ENCODE results near the gene MVP.
"Not testable (repeated sequence)": the region's sequence is repeated elsewhere in the genome, so short reads cannot be mapped to it uniquely, and the experiment has no call there.

MVP gene

DNA sequence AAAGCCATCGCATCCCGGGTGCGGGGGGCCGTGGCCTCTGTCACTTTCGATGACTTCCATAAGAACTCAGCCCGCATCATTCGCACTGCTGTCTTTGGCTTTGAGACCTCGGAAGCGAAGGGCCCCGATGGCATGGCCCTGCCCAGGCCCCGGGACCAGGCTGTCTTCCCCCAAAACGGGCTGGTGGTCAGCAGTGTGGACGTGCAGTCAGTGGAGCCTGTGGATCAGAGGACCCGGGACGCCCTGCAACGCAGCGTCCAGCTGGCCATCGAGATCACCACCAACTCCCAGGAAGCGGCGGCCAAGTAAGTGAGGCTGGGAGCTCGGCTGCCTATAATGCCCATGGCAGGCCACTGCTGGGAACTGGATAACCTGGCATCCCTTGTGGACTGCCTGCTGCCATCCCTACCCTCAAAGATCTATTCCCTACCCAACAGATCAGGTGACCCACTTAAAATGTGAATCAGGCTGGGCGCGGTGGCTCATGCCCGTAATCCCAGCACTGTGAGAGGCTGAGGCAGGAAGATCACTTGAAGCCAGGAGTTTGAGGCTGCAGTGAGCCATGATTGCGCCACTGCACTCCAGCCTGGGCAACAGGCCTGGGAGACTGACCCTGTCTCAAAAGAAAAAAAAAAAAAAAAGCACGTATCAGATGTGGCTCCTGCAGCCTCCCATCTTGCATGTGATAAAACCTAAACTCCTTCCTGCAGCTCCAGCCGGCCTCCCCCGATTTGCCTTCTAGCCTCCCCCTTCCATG is 24.5 kb downstream of the MVP start:
- no peak for DNase-seq

DNA sequence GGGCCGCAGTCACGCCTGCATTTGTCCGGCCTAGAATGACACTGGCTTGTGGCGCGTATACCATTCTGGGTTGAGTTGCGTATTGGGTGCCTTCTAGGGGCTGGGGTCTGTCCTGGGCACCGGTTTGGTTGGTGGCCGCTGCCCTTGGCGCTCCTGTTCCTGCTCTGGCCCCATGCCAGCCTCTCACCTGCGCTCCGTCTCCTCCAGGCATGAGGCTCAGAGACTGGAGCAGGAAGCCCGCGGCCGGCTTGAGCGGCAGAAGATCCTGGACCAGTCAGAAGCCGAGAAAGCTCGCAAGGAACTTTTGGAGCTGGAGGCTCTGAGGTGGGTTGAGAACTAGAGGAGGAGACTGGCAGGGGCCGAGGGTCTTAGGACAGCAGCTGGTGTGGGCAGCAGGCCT is 25.4 kb downstream of the MVP start:
- DNase-seq: no peak

DNA sequence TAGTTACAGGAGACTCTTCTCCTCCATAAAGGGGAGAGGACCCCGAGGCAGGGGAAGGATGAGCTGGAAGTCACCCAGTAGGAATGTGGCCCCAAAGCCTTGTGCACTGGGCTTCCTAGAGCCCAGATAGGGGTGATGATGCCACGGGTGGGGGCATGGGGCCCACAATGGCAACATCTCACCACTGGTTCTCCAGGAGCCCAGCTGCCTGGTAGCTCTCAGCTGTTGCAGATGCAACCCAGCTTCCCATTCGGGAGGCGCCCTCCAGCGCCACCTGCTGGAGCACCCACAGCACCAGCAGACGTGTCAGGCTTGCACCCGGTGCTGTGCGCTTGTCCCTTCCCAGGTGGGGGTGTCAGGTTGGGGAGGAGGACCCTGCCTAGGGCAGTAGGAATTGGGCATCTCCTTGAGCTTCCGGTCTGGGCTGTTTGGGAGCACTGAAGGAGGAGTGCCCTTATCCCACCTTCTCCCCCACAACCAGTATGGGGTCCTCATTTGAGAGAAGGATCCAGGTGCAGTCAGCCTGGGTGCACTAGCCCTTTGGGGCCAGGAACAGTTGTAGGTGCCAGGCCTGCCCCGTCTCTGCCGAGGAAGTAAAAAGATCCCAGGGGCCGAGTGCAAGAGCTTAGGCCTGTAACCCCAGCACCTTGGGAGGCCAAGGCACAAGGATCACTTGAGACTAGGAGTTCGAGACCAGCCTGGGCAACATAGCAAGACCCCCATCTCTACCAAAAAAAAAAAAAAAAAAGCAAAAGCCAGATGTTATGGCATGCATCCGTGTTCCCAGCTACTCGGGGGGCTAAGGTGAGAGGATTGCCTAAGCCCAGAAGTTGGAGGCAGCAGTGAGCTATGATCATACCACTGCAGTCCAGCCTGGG is 28.4 kb downstream of the MVP start:
- peak; percentile 82 for DNase-seq

DNA sequence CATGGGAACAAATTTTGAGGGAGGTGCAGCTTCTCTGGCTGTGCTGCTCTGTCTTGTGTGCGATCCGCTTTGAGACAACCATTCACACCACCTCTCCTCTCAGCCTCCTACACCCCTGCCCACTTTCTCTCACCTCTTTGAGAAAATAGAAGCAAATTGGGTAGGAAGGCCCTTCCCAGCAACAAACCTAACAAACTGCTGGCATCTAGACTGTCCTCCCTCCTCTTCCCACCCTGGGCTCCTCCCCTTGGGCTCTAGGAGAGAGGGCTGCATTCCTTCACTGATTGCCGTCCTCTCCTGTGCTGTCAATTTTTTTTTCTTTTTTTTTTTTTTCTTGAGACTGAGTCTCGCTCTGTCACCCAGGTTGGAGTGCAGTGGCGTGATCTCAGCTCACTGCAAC is 29.2 kb downstream of the MVP start:
- DNase-seq: no peak

DNA sequence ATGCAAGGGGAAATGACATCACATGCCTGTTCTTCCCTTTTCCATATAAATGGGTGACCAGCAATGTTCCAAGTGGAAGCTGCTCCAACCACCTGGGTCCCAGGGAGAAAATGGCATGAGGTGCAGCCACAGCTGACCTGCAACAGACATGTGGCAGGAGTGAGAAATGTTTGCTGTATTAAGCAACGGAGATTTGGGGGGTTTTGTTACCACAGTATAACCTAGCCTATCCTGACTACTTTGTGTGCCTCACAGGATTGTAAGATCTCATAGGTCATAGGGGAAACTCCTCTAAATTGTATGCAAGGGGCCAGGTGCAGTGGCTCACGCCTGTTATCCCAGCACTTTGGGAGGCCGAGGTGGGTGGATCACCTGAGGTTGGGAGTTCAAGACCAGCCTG is 30.7 kb downstream of the MVP start:
- no peak for DNase-seq

DNA sequence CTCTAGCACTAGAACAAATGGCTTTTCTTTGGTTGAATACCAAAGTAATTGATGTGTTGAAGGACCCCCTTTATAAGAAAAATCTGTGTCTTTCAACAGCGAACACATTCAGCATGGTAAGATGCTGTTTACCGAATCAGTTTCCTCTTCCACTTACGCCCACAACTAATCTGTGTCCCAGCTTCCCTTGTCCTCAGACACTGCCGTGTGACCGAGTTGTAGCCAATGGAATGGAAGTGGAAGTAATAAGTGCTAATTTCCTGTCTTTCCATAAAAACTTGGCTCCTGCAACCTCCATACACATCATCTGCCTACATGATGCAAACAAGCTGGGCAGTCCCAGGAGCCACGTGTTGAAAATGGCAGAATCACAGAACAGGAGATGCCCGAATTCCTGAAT is 32.4 kb downstream of the MVP start:
- DNase-seq: no peak

DNA sequence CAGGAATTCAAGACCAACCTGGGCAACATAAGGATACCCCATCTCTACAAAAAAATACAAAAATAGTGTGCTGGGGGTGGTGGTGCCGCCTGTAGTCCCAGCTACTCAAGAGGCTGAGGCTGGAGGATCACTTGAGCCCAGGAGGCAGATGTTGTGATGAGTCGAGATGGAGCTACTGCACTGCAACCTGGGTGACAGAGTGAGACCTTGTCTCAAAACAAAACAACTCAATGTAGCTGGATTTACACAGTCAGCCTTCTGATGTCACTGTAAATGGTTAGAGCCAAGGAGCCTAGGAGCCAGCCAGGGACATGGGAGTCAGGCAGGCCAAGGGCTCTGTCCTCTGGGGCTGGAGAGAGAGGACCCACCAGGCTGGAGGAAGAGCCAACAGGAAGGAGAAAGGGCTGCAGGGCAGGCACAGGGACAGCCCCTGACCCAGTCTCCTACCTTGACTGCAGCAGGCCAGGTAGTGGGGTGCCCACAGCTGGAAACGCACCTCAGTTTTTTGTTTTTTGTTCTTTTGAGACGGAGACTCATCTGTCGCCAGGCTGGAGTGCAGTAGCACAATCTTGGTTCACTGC is 34.3 kb downstream of the MVP start:
- no peak for DNase-seq

DNA sequence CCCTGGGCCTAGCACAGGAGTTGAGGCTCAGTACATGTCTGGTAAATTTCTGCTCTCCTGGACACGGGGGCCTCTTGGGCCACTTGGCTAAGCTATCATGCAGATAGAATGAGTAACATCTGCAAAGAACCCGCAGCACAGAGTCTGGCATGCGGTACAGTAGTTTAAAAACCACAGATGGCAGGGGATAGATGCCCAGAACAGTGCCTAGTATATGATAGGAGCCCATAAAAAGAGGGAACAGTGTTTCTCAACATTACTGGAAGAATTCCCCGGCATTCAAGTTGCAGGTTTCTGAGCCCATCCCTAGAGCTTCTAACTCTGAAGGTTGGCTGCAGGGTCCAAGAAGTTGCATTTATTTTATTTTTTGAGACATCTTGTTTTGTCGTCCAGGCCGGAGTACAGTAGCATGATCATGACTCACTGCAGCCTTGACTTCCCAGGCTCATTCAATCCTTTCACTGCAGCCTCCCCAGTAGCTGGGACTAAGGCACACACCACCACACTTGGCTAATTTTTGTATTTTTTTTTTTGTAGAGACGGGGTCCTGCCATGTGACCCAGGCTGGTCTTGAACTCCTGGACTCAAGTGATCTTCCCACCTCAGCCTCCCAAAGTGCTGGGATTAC is 37.0 kb downstream of the MVP start:
- no peak for DNase-seq

DNA sequence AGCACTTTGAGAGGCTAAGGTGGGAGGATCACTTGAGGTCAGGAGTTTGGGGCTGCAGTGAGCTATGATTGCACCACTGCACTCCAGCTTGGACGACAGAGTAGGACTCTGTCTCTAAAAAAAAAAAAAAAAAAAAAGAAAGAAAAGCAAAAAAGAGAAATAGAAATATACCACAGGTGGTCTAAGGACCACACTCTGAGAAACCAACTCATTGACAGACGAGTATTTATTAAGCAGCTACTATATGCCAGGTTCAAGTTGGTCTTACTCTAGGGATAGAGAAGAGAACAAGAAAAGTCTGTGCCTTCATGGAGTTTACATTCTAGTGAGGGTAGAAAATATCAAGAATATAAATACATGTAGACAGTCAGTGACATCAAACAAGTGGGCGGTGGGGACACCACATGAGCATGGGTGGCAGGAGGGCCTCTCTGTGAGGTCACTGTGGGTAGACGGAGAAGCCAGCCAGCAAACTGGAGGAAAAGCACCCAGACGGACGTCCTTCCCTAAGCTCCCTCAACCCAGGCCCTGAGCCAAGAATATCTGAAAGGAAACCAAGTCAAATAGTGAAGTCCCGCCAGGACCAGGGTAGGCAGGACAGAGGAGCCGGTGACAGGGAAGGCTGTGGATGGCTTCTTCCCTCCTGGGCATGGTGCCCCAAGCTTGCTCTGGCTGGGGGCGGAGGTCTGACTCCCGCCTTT is 38.0 kb downstream of the MVP start:
- no peak for DNase-seq

DNA sequence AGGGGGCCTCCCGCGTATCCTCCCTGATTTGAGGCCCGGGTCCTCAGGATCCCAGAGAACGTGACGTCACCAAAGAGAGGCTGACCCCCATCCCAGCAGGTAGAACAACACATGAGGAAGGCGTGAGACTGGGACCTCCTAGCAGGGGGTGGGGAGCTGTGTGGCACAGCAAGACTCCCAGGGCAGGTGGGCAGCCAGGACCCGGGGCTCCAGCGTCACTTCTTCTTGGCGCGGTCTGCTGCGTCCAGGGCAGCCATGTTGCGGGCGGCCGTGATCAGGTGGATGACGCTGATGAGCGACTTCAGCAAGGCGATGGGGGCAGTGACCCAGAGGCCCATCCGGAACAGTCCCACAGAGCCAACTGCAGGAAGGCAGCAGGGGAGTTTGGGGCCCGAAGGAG is 38.7 kb downstream of the MVP start:
- DNase-seq: no peak

DNA sequence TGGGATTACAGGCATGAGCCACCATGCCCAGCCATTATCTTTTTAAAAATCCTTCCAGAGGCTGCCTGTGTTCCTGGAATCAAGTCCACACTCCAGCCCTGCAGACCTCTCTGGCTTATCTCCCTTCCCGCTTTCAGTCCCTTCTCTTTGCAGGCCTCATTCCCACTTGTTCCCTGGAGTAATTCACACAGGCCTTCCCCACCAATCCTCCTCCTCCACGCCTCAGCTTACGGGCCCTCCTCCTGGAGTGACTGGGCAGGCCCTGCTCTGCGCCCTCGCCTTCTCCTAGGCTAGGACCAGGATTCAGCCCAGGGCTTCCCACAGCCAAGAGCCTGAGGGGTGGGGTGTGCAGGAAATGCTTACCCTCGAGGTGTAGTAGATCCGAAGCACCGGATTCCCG is 40.0 kb downstream of the MVP start:
- DNase-seq: no peak

DNA sequence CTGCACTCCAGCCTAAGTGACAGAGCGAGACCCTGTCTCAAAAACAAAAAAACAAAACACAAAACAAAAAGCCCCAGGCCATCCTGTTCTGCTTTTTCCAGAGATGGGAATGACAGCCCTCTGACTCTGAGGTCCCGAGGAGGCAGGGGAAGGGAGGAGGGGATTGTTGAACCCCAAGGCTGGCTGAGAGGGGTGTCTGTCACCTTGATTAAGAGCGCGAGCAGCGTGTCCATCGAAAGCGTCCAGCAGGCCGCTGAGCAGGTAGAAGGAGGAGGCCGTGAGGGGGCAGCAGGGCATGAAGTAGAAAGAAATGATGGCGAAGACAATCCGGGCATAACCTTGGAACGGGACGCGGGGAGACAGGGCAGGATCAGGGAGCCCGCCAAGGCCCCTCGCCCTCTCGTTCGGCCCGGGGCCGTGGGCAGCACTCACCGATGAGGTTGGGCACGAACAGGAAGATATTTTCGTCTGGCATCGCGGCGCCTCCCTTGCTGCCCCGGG is 42.2 kb downstream of the MVP start:
- no peak for DNase-seq

DNA sequence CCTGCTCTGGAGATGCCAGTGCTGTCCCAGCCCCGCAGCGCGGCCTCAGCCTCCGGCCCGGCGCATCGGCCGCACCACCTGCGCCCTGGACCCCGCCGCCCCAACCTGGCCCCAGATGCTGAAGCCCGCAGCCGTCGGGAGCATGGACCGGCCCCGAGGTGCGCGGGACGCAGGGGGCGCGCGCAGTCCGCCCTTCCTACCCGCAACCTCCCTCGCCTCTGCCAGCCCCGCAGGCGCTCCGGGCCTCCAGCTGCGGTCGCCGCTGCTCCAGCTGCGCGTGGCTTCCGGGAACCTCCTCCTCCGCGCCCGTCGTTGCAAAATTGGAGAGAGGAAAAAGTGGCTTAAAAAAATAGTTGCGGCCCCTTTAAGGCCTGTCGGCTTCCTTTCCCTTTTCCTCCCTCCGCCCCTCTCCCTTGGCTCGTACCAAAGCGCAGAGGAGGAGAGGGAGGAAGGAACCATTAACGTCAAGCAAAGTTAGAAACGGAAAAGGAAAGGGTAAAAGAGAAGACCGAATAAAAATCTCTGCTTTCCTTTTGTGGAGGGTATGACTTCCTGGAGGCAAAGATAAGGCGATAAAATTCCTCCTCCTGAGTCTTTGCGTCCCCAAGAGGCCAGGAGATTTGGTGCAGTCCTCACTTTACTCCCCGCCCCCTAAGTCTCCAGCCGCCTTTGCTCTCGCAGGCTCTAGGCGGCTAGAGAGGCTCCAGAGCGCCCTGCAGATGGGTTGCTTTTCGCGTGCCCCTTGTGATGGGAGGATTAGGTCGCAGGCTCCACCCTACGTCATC is 42.8 kb downstream of the MVP start, which contains the start of gene CDIPT:
CDIPT (minus strand) TSS at position 343 of the 785 bp plus-strand sequence. CDS start 369 bp downstream, outside the sequence.
- peak; percentile 96 for DNase-seq

DNA sequence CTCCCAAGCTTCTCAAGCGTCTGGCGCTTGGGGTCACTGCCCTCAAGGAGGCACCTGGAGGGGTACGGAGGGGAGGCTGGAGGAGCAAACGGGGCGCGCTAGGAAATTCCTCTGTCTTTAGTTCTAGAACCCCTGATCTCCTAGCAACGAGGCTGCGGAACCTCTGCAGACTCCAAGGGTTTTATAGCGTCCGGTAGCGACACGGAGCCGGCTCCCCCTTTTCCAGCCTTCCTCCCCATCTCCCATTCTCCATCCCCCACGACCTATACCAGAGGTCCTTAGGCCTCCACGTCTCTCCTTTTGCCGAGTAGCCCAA is 43.4 kb downstream of the MVP start:
- no peak for DNase-seq

DNA sequence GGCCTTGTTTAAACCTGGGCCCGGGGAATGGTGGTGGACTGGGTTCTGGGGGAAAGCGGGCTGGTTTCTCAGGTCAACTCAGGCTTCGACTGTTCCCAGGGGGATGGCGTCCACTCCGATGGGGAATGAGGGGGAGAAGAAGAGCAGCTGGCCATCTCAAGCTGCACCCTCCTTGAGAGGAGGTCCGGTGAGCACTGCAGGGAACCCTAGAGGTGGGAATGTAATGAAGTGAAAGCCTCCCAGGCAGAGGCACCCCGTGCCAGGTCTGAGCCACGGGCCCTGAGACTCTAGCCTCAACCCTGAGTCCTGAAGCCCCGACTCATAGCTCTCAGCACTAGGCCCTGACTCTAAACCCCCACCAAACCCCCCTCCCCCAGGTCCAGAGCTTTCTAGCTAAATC is 43.9 kb downstream of the MVP start:
- no peak for DNase-seq

DNA sequence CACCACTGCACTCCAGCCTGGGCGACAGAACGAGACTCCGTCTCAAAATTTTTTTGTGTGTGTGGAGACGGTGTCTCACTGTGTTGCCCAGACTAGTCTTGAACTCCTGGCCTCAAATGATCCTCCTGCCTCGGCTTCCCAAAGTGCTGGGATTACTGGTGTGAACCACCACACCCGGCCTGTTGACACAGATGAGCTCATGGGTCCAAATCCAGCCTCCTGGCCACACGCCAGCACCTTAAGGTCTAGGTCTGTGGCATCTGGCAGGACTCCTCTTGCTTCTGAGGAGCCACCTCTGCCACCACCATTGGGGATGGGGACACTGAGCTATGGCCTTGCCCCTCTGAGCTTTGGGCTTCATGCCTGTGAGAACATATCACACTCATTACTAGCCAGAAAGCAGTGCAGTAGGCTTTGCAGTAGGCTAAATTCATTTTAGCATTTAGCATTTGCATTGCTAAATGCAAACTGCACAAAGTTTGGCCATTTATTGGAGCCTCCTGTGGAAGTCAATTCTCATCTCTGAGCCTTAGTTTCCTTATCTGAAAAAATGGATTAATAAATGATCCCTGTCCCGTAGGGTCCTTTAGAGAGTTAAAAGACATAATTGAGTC is 48.2 kb downstream of the MVP start:
- DNase-seq: no peak

DNA sequence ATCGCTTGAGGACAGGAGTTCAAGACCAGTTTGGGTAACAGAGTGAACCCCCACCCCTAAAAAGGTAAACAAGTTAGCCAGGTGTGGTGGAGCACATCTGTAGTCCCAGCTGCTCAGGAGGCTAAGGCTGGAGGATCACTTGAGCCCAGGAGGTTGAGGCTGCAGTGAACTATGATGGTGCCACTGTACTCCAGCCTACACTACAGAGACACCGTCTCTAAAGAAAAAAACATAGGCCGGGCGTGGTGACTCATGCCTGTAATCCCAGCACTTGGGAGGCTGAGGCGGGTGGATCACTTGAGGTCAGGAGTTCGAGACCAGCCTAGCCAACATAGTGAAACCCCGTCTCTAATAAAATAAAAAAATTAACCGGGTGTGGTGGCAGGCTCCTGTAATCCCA is 48.8 kb downstream of the MVP start:
- not testable (repeated sequence) for DNase-seq

DNA sequence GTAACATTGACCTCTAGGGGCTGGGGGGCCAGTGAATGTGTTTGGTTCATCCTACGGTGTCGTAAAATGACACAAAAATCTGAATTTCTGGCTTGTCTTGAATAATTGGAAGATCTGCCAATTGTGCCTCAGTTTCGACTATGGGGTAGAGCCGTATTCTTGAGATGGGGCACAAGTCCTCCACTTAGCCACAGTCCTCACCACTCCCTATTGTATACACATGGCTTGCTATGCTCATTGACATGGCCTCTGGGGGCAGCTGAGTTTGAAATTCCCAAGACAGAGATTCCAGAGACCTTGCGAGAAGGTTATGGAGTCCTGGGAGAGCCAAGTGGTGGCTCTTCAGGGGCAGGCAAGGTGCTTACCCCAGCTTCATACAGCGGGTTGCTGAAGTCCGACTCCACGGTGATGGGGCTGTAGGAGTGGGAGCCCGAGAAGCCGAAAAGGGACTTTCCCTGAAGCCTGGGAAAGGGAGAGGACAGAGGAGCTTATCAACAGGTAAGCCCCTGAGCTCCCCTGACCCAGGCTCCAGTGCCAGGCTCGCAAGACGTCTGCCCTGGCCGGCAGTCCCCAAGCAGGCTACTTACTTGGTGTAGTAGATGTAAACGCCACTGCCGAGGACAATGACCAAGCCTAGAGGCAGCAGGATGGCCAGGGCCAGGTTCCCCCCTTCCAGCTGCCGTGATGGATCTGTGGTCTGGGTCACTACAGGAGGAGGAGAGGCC is 51.7 kb downstream of the MVP start:
- no peak for DNase-seq

DNA sequence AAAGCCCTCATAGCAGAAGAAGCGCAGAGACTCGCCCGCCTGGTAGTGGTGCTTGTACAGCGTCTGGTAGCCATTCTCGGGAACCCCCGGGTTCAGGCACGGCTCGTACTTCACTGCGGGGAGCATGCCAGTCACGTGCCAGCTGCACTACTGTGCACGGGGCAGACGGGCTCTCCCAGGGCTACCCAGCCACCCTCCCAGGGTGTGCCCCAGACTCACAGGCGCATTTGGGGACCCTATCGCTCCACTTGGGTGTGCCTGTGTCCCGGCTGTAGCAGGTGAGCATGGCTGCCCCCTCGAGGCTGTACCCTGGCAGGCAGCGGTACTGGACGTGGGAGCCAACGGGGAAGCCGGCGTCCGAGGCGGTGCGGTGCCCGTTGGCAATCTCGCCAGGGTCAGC is 53.1 kb downstream of the MVP start:
- DNase-seq: no peak

DNA sequence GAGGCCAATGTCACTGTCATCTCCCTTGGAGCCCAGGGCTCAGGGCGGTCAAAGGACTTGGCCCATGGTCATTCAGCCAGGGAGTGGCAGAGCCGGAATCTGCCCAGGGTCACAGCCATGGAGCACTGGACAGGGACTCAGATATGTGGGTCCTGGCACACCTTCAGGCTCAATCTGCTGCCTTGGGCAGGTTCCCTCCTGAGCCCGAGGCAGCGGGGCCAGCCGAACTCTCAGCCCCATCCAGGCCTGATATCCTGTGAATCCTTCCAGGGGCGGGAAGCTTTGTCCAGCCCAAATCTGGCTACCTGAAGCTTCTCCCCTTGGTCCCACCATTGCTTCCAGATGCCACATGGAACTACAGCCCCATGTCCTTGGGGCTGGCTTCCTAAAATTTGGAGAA is 54.9 kb downstream of the MVP start:
- no peak for DNase-seq

DNA sequence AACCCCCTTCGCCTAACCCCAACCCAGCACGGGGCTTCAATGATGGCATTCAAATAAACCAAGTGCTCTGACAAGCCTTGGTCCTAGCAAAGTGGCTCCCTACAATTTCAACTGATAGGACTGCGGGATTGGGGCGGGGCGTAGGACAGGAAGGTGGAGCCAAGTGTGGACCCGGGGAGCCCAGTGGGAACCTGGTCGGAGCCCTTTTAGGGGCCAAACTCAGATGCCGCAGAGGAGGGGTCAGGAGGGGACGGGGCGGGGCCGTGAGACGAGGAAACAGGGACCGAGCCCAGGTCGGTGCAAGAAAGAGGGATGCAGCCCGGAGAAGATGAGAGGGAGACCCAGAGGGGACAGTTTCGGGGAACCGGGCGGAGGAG is 55.9 kb downstream of the MVP start:
- no peak for DNase-seq
